Raji (cell line): ENCODE data around the gene WDR70.

Source experiments
- POLR2A ChIP-seq: IDR thresholded peaks from 2 replicates; pipeline ENCODE4 v1.6.1; 2011; ENCODE audit warnings: low read depth, low read length, control low read depth; ENCODE audit not compliant: insufficient read depth

WDR70 gene

DNA sequence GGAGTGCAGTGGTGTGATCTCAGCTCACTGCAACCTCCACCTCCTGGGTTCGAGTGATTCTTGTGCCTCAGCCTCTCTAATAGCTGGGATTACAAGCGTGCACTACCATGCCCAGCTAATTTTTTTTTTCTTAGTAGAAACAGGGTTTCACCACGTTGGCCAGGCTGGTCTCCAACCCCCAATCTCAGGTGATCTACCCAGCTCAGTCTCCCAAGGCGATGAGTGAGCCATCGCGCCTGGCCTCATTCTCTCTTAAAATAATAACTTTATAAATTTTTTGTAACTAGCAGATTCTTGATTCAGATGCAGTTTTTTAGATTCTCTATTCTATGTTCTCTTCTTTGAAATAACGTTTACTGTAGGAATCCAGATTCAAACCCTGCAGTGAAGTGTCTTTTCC is 333.6 kb downstream of the WDR70 start:
- no peak for TF ChIP-seq POLR2A

DNA sequence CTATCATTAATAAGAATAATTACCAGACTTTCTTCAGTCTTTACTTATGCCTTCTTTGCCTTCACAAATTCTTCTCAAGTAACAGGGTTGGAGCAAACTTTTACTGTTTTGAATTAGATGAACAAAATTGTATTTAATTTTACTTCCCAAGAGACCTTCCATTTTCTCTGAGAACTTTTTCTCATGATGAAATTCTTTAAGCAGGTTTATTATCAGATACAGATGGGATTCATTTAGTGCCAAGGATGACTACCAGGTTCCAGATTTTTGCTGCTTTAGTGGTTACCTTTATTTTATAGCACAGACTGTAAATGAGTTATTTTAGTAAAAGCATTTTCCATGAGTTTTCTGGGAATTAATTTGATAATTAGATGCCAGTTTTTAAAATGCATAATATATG is 335.6 kb downstream of the WDR70 start:
- no peak for TF ChIP-seq POLR2A

DNA sequence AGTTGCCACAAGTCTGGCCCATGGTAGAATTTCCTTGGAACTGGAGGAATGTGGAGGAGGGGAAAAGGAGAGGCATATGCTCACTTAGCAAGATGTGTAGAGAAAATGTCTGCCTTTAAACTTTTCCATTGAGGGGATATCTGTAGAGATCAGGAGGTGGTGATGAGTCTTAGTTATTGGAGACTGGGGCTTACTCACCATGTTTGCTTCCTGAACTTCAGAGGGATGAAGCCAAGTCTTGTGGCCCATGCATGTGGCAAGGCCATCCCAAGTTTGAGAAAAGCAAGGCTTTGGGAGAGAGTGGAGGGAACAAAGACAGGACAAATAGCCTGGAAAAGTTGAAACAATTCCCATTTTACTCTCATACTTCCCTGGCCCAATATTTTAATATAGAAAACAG is 336.2 kb downstream of the WDR70 start:
- no peak for TF ChIP-seq POLR2A

DNA sequence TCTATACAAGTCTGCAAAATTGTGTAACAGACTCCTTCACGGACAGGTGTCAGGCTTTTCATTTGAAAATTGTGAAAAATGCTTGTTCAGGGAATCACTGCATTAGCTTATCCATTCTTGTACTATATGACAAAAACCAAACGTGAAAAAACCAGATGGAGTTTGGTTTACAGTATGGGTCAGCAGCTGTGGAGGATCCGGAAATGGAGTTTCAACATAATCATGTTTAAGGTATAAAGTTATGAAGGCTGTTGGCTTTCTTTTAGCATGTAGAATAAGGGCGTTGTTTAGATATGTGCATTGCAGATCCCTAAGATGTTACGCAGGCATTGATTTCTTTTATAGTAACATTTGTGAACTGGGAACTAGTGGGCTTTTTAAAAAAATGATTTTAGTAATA is 336.9 kb downstream of the WDR70 start:
- no peak for TF ChIP-seq POLR2A

DNA sequence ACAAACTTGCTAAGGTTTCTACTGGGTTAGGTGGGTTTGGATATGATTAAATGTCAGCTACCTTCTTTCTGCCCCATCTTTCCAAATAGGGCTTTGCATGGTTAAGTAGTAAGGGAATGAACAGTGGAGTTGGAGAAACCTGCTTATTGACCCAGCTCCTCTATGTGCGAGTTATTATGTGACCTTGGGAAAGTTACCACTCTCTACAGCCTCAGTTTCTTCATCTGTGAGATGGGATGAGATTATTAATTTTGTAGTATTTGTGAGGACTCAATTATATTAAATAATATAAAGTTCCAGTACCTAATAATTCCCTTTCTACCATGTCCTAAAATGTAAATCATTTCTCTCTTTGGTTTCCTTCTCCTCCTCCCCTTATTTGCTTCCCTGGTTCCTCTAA is 337.3 kb downstream of the WDR70 start:
- TF ChIP-seq POLR2A: no peak

DNA sequence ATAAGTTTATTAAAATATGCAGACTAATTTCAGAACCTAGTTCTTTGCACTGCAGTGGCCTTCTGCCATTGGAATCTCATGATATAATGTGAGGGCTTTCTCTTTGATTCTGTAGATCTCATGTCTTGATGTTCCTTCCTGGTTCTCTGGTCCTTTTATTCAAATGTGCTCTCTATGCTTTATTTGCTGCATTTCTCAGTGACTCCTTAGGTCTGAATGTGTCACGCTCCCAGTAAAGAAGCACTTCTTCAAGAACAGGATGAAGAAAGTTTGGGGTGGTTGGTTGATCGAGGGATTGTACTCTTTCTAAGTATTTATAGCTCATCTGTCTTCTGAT is 338.1 kb downstream of the WDR70 start:
- no peak for TF ChIP-seq POLR2A

DNA sequence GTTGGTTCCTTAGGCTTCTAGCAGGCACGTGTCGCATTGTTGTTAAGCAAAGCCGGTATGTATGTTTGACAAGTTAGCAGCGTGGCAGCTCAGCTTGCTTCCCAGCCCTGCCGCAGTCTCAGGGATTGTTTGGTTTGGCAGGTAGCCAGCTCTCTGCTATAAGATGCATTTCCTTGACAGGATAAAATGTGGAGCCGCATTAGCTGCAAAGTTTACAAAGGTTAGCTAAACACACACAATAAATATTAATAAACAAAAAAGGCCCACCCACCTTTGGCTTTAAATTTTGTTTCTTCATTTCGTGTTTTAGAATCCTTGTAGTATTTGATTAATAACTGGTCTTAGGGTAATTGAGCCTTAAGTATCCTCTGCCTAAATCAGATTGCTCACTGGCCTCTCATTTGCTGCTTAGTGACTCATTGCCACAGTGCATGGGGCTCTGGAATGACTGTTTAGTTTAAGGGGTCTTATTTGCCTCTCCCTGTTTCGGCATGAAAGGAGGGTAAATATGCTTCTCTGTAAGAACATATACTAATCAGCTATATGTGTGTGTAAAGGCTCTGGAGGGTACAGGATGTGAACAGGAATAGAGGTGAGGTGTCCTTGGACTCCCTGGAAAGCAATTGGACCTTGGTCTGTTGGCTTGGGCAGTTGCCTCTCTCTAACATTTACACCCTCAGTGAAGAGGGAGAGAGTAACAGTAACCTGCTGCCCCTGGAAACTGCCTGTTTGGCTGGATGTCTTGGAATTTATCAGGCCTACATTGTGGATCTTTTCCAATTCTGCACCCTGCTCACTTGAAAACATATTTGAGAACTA is 338.7 kb downstream of the WDR70 start:
- TF ChIP-seq POLR2A: no peak

DNA sequence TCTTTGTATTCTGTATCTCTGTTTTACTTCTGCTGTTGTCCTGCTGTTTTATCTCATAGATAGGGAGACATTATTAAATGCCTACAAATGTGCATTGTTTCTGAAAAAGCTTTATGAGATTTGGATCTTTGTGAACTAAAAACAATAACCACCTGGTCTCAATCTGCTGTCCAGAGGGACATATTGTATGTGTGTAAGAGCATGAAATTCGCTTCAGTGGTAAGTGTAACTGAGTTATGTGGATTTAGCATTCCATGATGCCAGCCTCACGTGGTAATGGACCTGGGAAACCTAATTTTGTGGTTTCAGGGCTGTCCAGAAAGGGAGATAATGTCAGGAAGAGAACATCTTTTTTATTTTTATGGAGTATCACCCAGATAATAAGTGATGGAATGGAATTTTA is 341.4 kb downstream of the WDR70 start:
- no peak for TF ChIP-seq POLR2A

DNA sequence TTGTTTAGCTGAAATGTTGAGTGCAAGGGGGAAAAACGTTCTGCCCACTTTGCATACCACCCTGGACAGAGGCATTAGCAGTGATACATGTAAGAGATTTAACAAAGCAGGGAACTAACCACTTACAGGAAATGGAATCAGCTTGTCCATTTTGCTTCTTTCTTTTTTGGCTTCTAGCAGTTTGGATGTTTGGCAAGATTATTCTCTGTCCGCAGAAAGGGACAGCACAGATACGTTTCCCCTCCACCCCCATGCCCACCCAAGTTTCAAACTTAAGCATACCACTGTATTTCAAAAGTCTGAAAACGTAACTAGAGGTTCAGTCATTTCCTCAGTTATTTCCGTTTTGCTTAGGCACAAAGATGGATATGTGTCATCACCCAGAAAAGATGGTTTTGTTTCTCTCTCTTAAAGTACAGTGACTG is 342.3 kb downstream of the WDR70 start:
- no peak for TF ChIP-seq POLR2A

DNA sequence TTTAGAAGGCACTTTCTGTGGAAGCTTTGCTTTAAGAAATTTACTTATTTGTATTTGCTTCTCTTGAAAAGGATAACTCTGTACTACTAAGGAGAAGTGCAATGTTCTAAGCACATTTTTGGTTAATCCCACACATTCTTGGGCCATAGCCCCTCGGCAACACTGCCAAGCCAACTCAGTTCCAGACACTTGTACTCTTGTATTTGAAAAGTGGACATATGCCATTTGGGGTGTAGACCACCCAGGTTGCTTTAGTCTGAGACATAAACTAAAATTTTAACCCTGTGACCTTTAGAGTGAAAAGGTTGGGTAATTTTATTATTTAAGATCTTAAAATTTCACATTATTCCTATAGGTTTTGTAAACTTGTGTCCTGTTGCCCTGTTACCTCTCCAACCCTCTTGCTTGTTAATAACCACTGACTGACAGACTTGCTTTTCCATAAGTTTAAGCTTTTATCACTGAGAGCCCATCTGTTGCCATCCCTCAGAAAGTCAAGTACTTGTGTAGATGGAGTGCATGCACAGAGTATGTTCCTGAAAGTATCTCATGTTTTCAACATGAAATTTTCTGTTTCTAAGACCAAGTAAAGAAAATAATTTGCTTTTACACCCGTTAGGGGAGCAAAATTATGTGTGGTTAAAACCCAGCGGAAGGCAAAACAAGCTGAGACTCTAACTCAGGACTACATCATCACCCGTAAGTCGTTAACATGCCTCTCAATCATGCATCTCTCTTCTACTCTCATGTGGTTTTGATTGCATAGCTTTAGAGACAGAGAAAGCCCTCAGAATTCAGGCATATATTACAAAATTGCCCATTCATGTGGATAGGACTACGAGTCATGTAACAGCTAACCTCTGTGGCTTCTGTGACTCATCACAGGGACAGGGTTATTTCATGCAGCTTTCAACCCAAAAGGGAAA is 343.4 kb downstream of the WDR70 start:
- TF ChIP-seq POLR2A: no peak

DNA sequence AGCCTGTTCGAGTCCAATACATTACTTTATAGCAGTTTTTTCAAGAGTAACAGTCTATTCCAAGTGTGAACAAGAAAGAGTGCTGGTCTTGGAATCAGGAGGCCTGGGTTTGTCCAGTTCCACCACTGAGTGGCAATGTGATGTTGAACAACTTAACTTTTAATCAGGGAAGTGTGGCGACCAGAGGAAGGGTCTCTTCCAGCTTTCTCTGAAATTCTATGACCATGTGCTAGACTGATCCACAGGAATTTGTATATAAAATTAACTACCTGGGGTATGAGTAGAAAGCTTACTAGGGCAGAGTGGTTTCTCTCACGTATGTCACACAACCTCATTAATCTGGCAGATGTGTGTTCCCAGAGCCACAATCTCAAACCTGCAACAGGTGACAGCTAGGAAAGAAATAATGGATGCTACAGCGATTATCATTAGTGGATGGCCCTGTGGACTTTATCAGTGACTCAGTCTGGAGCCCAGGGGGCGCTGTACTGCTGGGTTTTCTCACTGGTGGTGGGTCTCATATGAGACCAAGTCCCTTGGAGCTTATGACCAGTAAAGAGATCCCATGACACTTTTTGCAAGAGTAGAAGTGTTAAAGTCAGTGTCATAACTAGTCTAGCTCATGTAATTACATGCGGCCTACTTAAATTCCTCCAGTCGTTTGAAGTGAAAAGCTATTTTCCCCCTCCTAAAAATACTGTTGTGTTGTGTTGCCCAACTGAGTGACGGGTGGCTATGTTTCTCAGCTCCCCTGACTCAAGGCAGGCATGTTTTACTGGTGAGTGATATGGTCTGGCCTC is 344.2 kb downstream of the WDR70 start:
- no peak for TF ChIP-seq POLR2A

DNA sequence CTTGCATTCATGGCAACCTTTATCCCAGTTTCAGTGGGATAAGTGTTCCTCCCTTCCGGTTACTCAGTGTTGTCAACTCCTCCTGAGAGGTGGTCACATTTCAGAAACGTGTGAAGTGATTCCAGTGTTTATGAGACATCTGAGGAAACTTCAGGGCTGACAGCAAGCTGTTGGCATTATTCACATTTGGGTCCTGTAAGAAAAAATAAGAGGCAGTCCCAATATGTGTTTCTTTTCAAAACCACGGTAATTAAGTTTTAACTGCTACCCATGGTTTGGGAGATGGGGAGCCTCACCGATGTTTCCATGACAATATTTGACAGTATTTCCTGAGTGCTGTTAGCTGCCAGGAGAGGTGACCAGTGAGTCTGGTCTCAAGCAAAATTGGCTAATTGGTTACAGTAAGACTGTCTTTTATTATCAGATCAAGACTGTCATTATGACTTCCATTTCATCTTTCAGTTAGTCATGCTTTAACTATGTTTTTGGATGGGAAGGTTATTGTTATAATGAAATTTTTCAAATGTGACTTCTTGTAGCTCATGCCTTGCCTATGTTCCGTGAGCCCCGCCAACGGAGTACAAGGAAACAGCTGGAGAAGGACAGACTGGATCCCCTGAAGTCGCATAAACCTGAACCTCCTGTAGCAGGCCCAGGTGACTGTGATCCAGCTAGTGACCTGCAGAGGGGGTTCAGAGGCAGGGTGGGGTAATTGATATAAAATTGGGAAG is 345.4 kb downstream of the WDR70 start:
- no peak for TF ChIP-seq POLR2A

DNA sequence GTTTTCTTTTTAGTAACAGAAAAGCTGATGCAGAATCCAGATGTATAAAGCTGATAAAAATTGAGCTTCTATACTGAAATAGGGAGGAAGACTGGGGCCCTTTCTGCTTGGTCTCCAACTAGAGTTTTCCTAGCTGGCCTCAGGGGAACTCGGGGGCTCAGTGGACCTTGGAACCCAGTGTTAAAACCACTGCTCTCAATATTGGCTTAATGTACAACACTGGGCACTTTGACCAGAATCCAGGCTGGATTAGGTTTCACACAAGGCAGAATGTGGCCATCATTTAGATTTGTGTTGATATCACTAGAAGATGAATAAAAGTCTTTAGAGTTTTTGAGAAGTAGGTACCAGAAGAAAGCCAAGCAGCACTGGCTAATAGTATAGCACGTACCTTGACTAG is 346.1 kb downstream of the WDR70 start:
- no peak for TF ChIP-seq POLR2A

DNA sequence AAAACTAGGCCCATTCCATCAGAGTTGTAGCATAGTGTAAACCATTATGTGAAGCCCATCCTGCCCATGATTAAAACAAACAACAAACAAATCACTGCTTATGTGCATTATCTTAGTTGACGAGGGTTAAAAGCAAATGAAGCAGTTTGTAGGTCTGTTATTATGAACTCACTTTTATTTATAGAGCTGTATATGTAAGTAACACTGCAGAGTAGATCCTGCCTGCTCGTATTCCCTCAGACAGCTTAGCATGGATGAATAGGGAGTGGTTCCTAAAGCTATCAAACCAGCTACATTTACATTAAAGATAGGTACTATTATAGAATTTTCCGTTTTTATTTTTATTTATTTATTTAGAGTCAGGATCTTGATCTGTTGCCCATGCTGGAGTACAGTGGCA is 348.1 kb downstream of the WDR70 start:
- TF ChIP-seq POLR2A: no peak
